T-helper 9 cell (primary cell): ENCODE data around the gene SERPINA1.
"Not testable (repeated sequence)": the region's sequence is repeated elsewhere in the genome, so short reads cannot be mapped to it uniquely, and the experiment has no call there.

Experiments
- DNase-seq: peaks from one replicate; pipeline ENCODE4 v3.0.0-alpha.2; 2020
- total RNA-seq, 2 donors: gene quantifications; one replicate each; lab custom pipeline; 2026; lab: John Stamatoyannopoulos, UW

The SERPINA1 gene
- 0 reads per million in 2 donors for total RNA-seq

GRCh38 chr14:94388384-94389103 lies at the start of gene SERPINA1:
Gene SERPINA1, minus strand, starts transcription at chr14:94388602. Its CDS starts 5,365 bp downstream, at chr14:94383237.
- DNase-seq: no peak

GRCh38 chr14:94428610-94429009 lies 40.2 kb upstream of the SERPINA1 start:
- no peak for DNase-seq

GRCh38 chr14:94427016-94427613 lies 38.7 kb upstream of the SERPINA1 start:
- DNase-seq: no peak

- DNase-seq: no peak
These were observed 38.1 kb upstream of the SERPINA1 start for GRCh38 chr14:94426526-94426925.

GRCh38 chr14:94424371-94424770 lies 36.0 kb upstream of the SERPINA1 start:
- DNase-seq: no peak

GRCh38 chr14:94423453-94424056 lies 35.2 kb upstream of the SERPINA1 start:
- DNase-seq: peak; percentile 3

GRCh38 chr14:94421316-94421715 lies 32.9 kb upstream of the SERPINA1 start:
- no peak for DNase-seq

GRCh38 chr14:94417497-94418205 lies 29.2 kb upstream of the SERPINA1 start:
- not testable (repeated sequence) for DNase-seq

GRCh38 chr14:94412671-94413638 lies 24.6 kb upstream of the SERPINA1 start:
- no peak for DNase-seq

- no peak for DNase-seq
These were observed 23.2 kb upstream of the SERPINA1 start for GRCh38 chr14:94411638-94412037.

GRCh38 chr14:94409430-94409829 lies 21.0 kb upstream of the SERPINA1 start:
- not testable (repeated sequence) for DNase-seq

- no peak for DNase-seq
These were observed 20.2 kb upstream of the SERPINA1 start for GRCh38 chr14:94408546-94409095.

- no peak for DNase-seq
These were observed 19.5 kb upstream of the SERPINA1 start for GRCh38 chr14:94407906-94408305.

- no peak for DNase-seq
These were observed 18.5 kb upstream of the SERPINA1 start for GRCh38 chr14:94406910-94407309.

GRCh38 chr14:94405486-94405885 lies 17.1 kb upstream of the SERPINA1 start:
- no peak for DNase-seq

GRCh38 chr14:94404561-94404960 lies 16.2 kb upstream of the SERPINA1 start:
- no peak for DNase-seq

- no peak for DNase-seq
These were observed 15.0 kb upstream of the SERPINA1 start for GRCh38 chr14:94403312-94403932.

GRCh38 chr14:94401083-94401482 lies 12.7 kb upstream of the SERPINA1 start:
- no peak for DNase-seq

GRCh38 chr14:94400422-94400841 lies 12.0 kb upstream of the SERPINA1 start:
- DNase-seq: no peak

- no peak for DNase-seq
These were observed 10.1 kb upstream of the SERPINA1 start for GRCh38 chr14:94398536-94398935.

GRCh38 chr14:94398182-94398479 lies 9.7 kb upstream of the SERPINA1 start:
- no peak for DNase-seq
